Measurements from ENCODE around the gene TAGLN.

The TAGLN gene

DNA sequence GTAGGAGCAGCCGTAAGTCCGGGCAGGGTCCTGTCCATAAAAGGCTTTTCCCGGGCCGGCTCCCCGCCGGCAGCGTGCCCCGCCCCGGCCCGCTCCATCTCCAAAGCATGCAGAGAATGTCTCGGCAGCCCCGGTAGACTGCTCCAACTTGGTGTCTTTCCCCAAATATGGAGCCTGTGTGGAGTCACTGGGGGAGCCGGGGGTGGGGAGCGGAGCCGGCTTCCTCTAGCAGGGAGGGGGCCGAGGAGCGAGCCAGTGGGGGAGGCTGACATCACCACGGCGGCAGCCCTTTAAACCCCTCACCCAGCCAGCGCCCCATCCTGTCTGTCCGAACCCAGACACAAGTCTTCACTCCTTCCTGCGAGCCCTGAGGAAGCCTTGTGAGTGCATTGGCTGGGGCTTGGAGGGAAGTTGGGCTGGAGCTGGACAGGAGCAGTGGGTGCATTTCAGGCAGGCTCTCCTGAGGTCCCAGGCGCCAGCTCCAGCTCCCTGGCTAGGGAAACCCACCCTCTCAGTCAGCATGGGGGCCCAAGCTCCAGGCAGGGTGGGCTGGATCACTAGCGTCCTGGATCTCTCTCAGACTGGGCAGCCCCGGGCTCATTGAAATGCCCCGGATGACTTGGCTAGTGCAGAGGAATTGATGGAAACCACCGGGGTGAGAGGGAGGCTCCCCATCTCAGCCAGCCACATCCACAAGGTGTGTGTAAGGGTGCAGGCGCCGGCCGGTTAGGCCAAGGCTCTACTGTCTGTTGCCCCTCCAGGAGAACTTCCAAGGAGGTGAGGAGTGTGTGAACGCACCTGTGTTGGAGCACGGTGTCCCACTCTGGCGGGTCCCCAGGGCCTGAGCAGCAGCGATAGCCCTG is at the start of gene TAGLN:
TAGLN (plus strand) TSS at position 318 of the 863 bp plus-strand sequence. CDS start 3,644 bp downstream, outside the sequence.
- DNase-seq, result no peak

DNA sequence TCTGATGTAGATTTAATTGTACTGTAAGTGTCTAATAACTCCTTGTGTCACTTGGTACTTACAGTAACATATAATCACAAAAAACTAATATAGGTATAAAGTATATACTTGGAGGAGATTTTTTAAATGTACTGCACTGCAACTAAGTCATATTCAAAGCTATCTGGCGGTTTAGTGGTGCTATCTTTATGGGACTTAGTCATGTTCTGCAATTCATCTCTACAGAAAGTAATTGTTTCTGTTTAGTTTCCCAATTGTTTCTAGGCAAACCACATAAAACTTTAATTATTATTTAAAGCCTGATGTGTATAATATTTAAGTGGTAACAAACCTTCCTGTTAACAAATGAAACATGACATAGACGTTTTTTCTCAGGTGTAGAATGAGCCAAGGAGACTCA is 47.1 kb upstream of the TAGLN start:
- DNase-seq, result no peak

DNA sequence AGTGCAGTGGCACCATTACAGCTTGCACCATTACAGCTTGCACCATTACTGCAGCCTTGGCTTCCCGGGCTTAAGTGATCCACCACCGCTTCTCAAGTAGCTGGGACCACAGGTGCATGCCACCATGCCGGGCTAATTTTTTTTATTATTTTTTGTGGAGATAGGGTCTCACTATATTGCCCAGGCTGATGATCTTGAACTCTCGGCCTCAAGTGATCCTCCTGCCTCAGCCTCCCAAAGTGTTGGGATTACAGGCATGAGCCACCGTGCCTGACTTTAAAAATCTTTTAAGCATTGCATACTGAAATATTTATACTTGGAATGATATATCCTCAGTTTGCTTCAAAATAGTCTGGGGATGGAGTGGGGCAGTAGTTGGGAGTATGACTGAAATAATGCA is 44.7 kb upstream of the TAGLN start:
- DNase-seq, result no peak

DNA sequence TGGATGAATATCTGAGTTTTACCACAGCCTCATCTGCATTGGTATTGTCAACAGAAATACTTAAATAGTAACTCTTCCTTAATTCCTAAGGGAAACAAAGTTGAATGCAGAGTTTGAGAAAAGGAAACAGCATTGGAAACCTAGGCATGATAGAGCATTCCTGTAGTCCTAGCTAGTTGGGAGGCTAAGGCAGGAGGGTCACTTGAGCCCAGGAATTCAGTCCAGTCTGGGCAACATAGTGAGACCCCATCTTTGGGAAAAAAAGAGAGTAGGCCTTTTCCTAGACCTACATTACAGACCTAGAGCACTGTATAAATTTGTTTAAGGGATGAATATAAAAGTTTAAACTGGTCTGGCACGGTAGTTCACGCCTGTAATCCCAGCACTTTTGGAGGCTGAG is 41.7 kb upstream of the TAGLN start:
- no peak for DNase-seq

DNA sequence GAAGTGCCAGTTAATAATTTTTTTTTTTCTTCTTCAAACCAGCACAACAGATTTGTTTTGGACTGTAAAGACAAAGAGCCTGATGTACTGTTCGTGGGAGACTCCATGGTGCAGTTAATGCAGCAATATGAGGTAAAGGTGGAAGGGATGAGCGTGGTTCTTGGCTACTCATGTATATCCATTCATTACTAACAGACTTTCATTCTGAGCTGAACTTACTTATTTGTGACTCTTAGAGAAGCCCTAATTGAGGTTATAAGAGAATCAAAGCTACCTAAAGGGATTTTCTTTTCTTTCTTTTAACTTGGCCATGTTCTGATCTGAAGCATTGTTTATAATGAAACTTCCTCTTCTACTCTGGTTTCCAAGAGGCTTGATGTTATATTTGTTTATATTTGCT is 39.3 kb upstream of the TAGLN start:
- no peak for DNase-seq

DNA sequence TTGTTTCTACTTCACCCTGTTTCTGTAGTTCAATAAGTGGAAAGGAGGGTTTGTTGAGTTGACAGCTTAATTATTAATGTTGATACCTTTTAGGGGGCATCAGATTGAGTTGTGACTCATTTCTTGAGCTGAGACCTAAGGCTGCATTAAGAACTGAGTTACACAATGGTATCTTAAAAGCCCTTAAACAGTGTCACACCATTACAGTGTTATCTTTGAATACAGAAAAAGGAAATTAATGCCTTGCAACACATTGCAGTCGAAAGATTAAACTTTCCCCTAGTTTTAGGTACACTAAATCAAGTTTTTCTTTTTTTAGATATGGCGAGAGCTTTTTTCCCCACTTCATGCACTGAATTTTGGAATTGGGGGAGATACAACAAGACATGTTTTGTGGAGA is 38.3 kb upstream of the TAGLN start:
- no peak for DNase-seq

DNA sequence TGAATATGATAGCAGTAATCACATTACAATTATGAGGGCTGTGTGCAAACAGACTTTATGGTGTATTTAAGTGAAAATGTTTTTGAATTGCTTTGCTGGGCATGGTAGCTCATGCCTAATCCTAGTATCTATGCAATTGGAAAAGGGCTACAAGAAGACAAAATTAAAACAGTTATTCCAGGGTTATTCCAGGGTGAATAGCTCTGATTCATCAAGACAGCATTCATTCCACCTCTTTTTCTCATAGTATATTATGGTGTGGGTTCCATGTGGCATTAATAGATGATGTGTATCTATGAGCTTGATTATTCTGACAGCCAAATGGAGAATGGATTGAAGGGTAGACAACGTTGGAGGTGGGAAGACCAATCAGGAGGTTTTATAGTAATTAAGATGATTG is 32.7 kb upstream of the TAGLN start:
- DNase-seq, result no peak

DNA sequence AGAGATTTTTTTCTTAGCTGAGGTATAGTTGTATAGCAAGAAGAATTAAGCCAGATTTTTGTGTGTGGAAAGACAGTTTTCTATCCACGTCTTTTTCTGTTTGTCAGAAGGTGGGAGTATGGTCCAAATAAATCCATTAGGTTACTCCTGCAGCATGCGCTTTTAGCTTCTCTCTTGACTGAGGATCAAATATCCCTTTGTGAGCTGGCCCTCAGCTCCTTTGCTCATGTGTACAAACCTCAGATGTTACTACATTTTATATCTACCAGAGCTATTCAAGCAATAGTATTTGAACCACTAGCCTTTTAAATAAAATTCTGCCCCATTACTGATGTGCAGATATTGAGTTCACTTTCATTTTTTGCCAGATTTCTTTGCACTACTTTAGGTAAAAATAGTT is 29.4 kb upstream of the TAGLN start:
- DNase-seq, result no peak

DNA sequence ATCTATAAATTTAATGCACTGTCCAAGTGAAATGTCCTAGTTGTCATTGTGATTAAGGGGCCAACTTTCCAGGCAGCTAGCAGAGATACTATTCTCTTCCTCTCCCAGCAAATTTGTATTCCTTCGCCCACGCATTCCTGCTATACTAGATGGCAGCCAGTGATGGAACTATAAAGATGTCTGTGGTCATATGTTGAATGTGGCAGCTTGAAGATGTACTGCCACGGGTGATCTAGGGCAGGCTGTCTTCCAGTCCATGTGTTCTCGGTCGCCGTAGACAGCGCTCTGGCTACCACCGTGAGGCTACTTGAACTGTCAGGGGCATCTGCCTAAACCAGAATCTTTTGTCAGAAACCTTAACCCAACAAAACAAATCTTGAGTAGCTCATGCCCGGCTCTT is 29.0 kb upstream of the TAGLN start:
- no peak for DNase-seq

DNA sequence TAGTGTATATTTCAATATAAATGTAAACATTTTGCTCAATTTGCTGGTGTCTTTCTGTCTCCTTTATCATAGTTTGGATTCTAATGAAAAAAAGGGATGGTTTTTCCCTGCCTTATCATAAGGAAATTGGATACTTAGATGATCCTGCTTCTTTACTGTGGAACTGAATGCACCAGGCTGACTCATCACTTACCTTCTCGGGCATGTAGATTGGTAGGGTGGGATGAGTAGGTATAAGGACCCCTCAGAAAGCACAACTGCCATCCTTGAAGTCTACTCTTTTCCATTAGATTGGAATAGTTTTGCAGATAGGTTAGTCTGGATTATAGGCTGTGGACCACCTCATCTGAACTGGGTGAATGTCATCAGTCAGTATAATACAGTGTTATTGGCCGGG is 28.2 kb upstream of the TAGLN start:
- no peak for DNase-seq

DNA sequence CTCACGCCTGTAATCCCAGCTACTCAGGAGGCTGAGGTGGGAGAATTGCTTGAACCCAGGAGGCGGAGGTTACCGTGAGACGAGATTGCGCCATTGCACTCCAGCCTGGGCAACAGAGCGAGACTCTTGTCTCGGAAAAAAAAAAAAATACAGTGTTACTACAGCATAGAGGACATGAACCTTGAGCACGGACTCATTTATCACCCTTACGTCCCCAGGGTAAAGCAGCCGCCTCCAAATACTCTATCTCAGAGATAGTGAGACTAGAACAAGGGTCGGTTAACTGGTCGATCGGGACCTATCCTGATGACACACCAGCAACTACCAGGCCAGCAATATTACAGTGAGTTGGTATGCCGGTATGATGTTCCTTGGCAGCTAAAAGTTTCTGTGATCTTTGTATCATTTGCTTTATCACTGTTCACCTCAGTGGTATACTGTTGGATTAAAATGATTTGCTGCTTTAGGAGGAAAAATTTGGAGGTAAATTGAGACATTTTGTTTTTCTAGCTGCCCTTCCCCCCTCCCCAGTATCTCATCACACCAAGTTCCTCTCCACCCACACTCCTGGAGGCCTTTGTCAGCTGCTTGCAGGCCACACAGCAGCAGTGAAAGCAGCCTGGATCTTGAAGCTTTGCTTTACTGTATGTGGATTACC is 27.6 kb upstream of the TAGLN start:
- DNase-seq, result no peak

DNA sequence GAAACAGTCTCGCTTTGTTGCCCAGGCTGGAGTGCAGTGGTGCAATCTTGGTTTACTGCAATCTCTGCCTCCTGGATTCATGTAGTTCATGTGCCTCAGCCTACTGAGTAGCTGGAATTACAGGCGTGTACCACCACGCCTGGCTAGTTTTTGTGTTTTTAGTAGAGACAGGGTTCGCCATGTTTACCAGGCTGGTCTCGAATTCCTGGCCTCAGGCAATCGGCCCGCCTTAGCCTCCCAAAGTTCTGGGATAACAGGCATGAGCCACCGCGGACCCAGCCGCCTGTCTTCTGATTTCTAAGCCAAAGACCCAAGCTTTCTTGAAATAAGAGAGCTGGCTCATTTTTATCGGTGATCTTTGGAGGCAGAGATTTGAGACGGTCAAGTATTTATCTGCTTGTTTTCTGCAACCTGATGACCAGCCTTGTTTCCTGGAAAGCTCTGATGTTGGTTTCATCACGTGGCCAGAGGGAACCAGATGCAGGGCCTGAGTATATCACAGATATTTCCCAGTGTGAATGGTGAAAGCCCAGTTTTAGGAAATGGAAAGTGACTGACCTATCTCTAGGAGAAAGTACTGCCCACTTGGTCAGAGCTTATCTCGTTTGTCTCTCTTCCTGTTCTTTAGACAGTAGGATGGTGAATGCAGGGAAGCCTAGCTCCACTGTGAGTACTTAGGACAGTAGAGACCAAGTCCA is 26.3 kb upstream of the TAGLN start:
- DNase-seq, result no peak

DNA sequence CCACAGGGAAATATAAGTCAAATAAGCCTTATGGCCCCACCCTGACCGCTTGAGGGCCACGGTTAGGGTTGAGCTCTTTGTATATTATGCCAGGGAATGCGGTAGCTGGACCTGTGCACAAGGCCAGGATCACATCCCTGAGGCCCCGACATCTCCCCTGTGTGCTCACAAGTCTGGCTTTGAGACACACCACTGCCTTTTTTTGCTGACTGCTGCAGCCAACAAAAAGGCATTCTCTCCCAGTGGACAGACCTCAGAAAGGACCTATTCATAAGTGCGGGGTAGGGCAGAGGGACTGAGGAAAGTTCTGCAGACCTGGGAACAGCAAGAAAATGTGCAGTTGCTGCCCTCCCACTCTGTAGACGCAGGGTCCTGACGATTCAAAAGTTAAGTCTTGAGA is 24.1 kb upstream of the TAGLN start:
- no peak for DNase-seq

DNA sequence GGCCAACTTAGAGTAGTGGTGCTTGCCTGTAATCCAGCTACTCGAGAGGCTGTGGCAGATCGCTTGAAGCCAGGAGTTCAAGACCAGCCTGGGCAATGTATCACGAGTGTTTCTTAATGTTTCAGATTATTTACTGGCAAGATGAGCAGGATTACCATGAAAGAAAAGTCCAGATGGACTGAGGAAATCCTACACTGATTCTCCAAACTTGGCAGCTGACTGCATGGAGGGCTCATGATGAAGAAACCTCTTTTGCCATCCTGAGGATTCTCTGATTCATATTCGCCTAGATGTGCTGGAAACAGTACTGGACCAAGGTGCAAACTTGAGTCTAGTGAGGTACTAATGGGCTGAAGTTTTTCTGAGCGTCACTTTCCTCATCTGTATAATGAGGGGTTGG is 23.4 kb upstream of the TAGLN start:
- no peak for DNase-seq

DNA sequence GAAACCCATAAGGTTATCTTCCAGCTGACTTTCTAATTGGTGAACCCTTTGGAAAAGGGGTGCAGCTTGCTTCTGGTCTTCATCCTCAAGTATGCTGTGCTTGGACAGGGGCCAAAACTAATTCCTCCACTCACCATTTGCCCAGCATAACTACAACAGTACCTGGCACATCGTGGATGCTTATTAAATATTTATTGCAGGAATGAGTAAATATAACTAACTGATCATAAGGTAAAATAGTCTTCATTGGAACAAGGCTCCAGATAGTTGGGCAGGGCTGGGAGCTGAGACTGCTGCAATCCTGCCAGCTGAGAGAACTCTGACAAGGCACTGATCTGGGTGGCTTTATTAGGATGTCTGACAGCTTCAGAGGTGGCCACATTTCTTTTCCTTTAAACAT is 23.0 kb upstream of the TAGLN start:
- no peak for DNase-seq

DNA sequence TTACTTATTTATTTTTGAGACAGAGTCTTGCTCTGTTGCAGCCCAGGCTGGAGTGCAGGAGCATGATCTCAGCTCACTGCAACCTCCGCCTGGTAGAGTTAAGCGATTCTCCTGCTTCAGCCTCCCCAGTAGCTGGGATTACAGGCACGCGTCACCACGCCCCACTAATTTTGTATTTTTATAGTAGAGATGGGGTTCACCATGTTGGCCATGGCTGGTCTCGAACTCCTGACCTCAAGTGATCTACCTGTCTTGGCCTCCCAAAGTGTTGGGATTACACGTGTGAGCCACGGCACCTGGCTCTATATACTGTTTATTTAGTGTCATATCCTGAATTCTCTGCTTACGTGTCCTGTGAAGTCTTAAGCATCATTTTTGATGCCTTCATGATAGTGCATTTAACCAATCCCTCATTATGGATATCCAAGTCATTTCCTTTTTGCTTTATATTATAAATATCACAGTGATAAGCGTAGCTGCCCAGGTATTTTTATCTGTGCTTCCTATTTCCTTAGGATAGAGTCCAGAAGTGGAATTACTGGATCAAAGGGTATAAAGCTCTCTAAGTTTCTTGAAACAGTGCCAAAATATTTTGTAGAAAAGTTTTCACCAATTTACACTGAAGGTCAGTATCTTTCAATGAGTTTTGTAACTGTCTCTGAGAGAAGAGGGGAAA is 21.5 kb upstream of the TAGLN start:
- no peak for DNase-seq

DNA sequence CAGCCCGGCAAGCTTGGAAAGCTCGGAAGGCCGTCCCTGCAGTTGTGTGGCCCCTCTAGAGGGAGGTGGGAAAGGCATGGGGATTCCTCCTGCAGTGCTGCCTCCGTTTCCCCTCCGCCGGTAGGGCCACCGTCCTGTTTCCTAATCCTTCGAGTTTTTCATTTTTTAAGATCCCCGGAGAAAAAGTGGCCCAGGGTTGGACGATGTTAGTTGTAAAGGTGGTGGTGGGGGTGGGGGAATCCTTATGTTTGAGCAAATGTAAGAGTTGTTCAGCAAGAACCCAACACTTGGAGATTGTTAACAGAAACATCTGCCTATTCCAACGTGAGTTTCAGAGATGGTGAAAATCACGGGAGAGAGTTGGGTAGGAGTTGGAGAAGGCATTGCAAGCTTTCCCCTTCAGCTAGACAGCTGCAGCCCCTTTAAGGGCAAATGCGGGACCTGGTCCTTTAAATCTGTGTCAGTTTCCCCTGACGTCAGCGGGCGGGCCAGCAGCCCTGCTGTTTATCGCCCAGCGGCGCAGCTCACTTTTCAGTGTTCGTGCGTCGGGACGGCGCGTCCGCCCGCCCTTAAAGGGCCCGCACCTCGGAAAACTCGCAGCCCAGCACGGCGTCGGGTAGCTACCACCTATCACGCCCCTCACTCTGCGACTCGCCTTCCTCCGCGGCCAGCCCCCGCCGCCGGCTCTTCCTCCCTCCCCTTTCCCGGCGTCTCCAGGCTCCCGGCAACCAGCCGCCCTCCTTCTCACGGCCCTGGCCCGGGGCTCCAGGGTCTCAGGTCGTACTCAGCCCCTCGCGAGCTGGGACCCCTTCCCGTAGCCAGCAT is 20.7 kb upstream of the TAGLN start, which contains the start of gene SIDT2:
SIDT2 (plus strand) TSS at position 534 of the 825 bp plus-strand sequence. CDS start 521 bp downstream, outside the sequence.
- DNase-seq, result peak; percentile 17 to 88

DNA sequence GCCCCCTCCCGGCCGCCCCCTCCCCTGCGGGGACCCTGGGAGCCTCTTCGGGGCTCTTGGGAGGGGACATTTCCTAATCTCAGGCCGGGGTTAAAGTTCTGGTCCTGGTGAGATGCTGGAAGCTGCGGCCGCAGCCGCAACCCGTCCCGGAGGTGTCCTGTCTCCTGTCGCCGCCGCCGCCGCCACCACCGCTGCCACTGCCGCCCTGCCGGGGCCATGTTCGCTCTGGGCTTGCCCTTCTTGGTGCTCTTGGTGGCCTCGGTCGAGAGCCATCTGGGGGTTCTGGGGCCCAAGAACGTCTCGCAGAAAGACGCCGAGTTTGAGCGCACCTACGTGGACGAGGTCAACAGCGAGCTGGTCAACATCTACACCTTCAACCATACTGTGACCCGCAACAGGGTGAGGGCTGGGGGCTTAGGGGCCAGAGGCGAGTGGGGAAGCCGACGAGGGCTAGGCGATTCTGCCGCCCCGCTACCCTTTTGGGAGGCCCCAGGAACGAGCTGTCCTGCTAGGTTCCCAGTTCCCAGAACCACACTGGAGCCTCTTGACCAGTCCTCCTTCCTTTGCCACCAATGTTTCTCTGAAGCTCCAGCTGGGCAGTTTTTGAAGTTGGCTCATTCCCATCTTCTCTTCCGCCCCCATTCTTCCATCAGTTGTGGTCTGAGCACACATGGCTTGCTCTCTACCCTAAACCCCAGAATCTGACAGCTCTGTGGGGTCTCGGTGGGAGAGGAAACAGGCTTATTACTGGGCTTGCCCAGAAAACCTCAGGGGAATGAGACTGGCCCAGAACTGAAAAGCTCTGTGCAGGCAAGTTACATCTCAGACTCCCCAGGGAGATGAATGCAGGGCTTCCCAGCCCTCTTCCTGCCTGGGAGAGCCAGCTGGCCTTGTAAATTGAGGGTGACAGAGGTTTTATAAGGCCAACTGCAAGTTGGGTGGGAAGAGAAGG is 19.8 kb upstream of the TAGLN start:
- DNase-seq, result no peak

DNA sequence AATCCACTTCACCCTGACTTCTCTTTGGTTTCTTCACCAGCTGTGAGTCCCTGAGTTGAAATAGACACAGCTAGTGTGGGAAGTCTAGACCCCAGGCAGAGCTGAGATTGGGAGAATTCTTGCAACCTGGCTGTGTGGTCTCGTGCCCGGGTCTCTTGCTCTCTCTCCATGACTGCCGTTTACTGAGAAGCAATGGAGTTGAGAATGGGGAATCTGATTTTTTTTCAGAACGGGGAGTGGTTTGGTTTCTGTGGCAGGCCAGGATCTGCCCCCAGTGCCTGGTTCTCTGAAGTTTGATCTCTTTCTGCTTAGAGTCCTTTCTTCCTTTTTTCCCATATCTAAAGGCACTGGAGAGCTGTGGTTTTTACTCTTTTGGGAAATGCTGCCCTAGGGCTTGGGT is 19.1 kb upstream of the TAGLN start:
- no peak for DNase-seq

DNA sequence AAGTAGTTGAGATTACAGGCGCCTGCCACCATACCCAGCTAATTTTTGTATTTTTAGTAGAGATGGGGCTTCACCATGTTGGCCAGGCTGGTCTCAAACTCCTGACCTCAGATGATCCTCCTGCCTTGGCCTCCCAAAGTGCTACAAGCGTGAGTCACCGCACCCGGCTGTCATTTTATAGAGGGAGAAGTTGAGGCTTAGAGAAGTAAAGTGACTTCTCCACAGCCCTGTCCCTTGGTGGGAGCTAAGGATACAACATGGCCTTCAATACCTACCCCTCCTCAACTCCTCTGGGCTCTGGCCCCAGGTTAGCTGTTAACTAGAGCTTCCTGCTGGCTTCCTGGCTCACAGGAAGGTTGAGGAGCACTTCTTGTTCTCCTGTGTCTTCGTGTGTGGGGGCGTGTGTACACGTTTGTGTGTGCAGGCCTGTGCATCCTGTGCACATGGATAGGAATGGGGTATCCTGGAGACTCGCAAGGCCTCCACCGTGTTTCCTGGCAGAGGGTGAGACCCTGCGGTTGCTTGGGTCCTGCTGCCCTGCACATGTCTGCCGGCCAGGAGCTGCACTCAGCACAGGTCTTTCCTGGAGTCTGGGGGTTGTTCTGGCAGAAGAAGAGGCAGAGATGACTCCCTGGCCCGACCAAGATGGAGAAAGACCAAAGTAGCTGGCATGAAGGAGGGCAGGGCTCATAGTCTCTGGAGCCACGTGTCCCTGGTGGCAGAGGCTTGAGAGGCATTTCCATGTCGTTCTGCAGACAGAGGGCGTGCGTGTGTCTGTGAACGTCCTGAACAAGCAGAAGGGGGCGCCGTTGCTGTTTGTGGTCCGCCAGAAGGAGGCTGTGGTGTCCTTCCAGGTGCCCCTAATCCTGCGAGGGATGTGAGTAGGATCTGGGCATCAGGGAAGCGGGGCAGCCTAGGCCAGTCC is 18.2 kb upstream of the TAGLN start:
- DNase-seq, result no peak
